H9 (cell line): ENCODE measurements around the gene CD3G. TPM values are rescaled to one million over a fixed set of nuclear protein-coding genes. Genes with fewer than 3 reads are reported as not detected.

Source experiments
- DNase-seq: peaks from one replicate; pipeline ENCODE4 v3.0.0-alpha.2; 2017
- H2AFZ ChIP-seq: one replicate; pipeline ENCODE4 v1.6.1; 2013; ENCODE audit warnings: mild to moderate bottlenecking, low read length, control low read depth, moderate library complexity
- H2AK5ac ChIP-seq: 2 replicates; pipeline ENCODE4 v1.6.1; 2013; ENCODE audit warnings: low read length, control low read depth, mixed read lengths; ENCODE audit not compliant: insufficient read length
- H2BK120ac ChIP-seq: one replicate; pipeline ENCODE4 v1.6.1; 2013; ENCODE audit warnings: low read depth, mild to moderate bottlenecking, low read length, control low read depth, inconsistent platforms; ENCODE audit not compliant: poor library complexity, severe bottlenecking
- H2BK12ac ChIP-seq: 2 replicates; pipeline ENCODE4 v1.6.1; 2013; ENCODE audit warnings: low read length, control low read depth, mixed read lengths, low read depth; ENCODE audit not compliant: insufficient read length
- H2BK15ac ChIP-seq: 2 replicates; pipeline ENCODE4 v1.6.1; 2013; ENCODE audit warnings: low read depth, low read length, control low read depth
- H2BK20ac ChIP-seq: one replicate; pipeline ENCODE4 v1.6.1; 2013; ENCODE audit warnings: low read depth, mild to moderate bottlenecking, low read length, control low read depth, inconsistent platforms; ENCODE audit not compliant: poor library complexity, severe bottlenecking
- H2BK5ac ChIP-seq: 2 replicates; pipeline ENCODE4 v1.6.1; 2013; ENCODE audit warnings: low read length, control low read depth, mixed read lengths; ENCODE audit not compliant: insufficient read length
- H3K14ac ChIP-seq: 2 replicates; pipeline ENCODE4 v1.6.1; 2013; ENCODE audit warnings: low read length, control low read depth; ENCODE audit not compliant: insufficient read depth
- H3K18ac ChIP-seq: 2 replicates; pipeline ENCODE4 v1.6.1; 2013; ENCODE audit warnings: low read depth, mild to moderate bottlenecking, mixed read lengths, low read length, control low read depth; ENCODE audit not compliant: insufficient read length
- H3K23ac ChIP-seq: 2 replicates; pipeline ENCODE4 v1.6.1; 2013; ENCODE audit warnings: low read length, control low read depth, mixed read lengths, low read depth; ENCODE audit not compliant: insufficient read length
- H3K23me2 ChIP-seq: 2 replicates; pipeline ENCODE4 v1.6.1; 2013; ENCODE audit warnings: low read depth, mild to moderate bottlenecking, mixed read lengths, low read length, control low read depth; ENCODE audit not compliant: insufficient read length, poor library complexity, severe bottlenecking
- H3K27ac ChIP-seq: 2 replicates; pipeline ENCODE4 v1.5.1; 2013; ENCODE audit warnings: low read length, control low read depth, mixed read lengths, low read depth; ENCODE audit not compliant: insufficient read length
- H3K27me3 ChIP-seq: 2 replicates; pipeline ENCODE4 v1.6.1; 2013; ENCODE audit warnings: low read length, control low read depth, inconsistent platforms; ENCODE audit not compliant: insufficient read depth
- H3K4ac ChIP-seq: 2 replicates; pipeline ENCODE4 v1.6.1; 2013; ENCODE audit warnings: low read depth, mild to moderate bottlenecking, control low read depth, inconsistent platforms, low read length, moderate library complexity
- H3K4me1 ChIP-seq: 2 replicates; pipeline ENCODE4 v1.6.1; 2013; ENCODE audit warnings: low read length, control low read depth, inconsistent platforms; ENCODE audit not compliant: insufficient read depth
- H3K4me2 ChIP-seq: 2 replicates; pipeline ENCODE4 v1.6.1; 2013; ENCODE audit warnings: low read length, control low read depth, mixed read lengths; ENCODE audit not compliant: insufficient read length, insufficient read depth
- H3K56ac ChIP-seq: 2 replicates; pipeline ENCODE4 v1.6.1; 2013; ENCODE audit warnings: low read depth, mild to moderate bottlenecking, mixed read lengths, low read length, control low read depth; ENCODE audit not compliant: insufficient read length
- H3K79me1 ChIP-seq: 2 replicates; pipeline ENCODE4 v1.6.1; 2013; ENCODE audit warnings: low read depth, mild to moderate bottlenecking, moderate library complexity, low read length, control low read depth, inconsistent platforms; ENCODE audit not compliant: insufficient read depth, poor library complexity, severe bottlenecking
- H3K79me2 ChIP-seq: 2 replicates; pipeline ENCODE4 v1.6.1; 2013; ENCODE audit warnings: low read length, control low read depth, inconsistent platforms; ENCODE audit not compliant: insufficient read depth
- H3K9ac ChIP-seq: 2 replicates; pipeline ENCODE4 v1.6.1; 2013; ENCODE audit warnings: low read length, control low read depth, mixed read lengths; ENCODE audit not compliant: insufficient read length; ENCODE audit errors: extremely low read depth
- H3K9me3 ChIP-seq: one replicate; pipeline ENCODE4 v1.6.1; 2013; ENCODE audit warnings: low read depth, low read length, inconsistent platforms; ENCODE audit not compliant: control insufficient read depth
- H3T11ph ChIP-seq: one replicate; pipeline ENCODE4 v1.6.1; 2013; ENCODE audit warnings: mild to moderate bottlenecking, low read length, control low read depth, inconsistent platforms
- H4K20me1 ChIP-seq: one replicate; pipeline ENCODE4 v1.6.1; 2013; ENCODE audit not compliant: control insufficient read depth, insufficient read length, insufficient read depth
- H4K5ac ChIP-seq: 2 replicates; pipeline ENCODE4 v1.6.1; 2013; ENCODE audit warnings: low read depth, mild to moderate bottlenecking, mixed read lengths, low read length, control low read depth; ENCODE audit not compliant: insufficient read length
- H4K8ac ChIP-seq: replicated peaks from 2 replicates; pipeline ENCODE4 v1.6.1; 2013; ENCODE audit warnings: low read length, control low read depth, mixed read lengths, low read depth; ENCODE audit not compliant: insufficient read length
- H4K91ac ChIP-seq: 2 replicates; pipeline ENCODE4 v1.6.1; 2013; ENCODE audit warnings: low read depth, mild to moderate bottlenecking, moderate library complexity, mixed read lengths, low read length, control low read depth; ENCODE audit not compliant: insufficient read length
- H3K27ac Mint-ChIP-seq, 3 experiments: 2 replicates in 2 of 3; 3 replicates in 1 of 3; pipeline ENCODE4 v1.8.0; 2020 to 2021; ENCODE audit warnings: mixed read lengths in 3 of 3, mild to moderate bottlenecking in 1 of 3, moderate library complexity in 1 of 3
- H3K27me3 Mint-ChIP-seq: 2 replicates; pipeline ENCODE4 v1.8.0; 2021; ENCODE audit warnings: low read depth, mild to moderate bottlenecking, moderate library complexity, mixed read lengths
- H3K36me3 Mint-ChIP-seq, 3 experiments: 2 replicates in 2 of 3; 3 replicates in 1 of 3; pipeline ENCODE4 v1.8.0; 2020 to 2021; ENCODE audit warnings: low read depth in 3 of 3, mixed read lengths in 3 of 3; ENCODE audit not compliant: insufficient read depth in 1 of 3
- H3K4me1 Mint-ChIP-seq, 2 experiments: 2 replicates each; pipeline ENCODE4 v1.8.0; 2020; ENCODE audit warnings: mixed read lengths in 2 of 2
- H3K4me3 Mint-ChIP-seq, 2 experiments: 2 replicates in 1 of 2; 3 replicates in 1 of 2; pipeline ENCODE4 v1.8.0; 2020 to 2021; ENCODE audit warnings: mild to moderate bottlenecking in 2 of 2, mixed read lengths in 2 of 2, moderate library complexity in 1 of 2
- H3K9me3 Mint-ChIP-seq, 2 experiments: 2 replicates in 1 of 2; 3 replicates in 1 of 2; pipeline ENCODE4 v1.8.0; 2020; ENCODE audit warnings: mild to moderate bottlenecking in 2 of 2, mixed read lengths in 2 of 2, moderate library complexity in 1 of 2
- CTCF ChIP-seq: fragments of 200-600 bp; sonication (generic); conservative IDR thresholded peaks from 3 replicates; pipeline ENCODE4 v1.8.0; 2021; ENCODE audit warnings: antibody characterized with exemption, mild to moderate bottlenecking
- total RNA-seq: library from RNA; stranded (reverse); gene quantifications from 2 replicates; pipeline ENCODE4 v1.2.1, GENCODE V29; 2021

The CD3G gene
- total RNA-seq, 1 experiment from 2014 or later: not detected

GRCh38 chr11:118375978-118376377 lies 31.8 kb downstream of the CD3G start:
- no peak overlapping the region for H2AFZ ChIP-seq
- no peak overlapping the region for H3K14ac ChIP-seq
- no peak overlapping the region for H4K91ac ChIP-seq
- no peak overlapping the region for H3K4ac ChIP-seq
- no peaks in the 10 kb centered on the region for H3K27me3 ChIP-seq
- H3K23ac ChIP-seq: no peak overlapping the region
- Mint-ChIP-seq H3K9me3 (no peaks in the 10 kb centered on the region), H3K27me3 (no peaks in the 10 kb centered on the region), H3K4me3 (no peak overlapping the region), H3K27ac (peak overlapping the region in 1 of 3 experiments; percentile 49; a peak in 1 of 7 replicates), H3K4me1 (no peaks in the 10 kb centered on the region), H3K36me3 (peaks cover 17 to 75% (median 63%) of the 10 kb centered on the region in 3 experiments; a peak in 6 of 7 replicates)
- H2BK12ac ChIP-seq: no peak overlapping the region
- no peaks in the 10 kb centered on the region for H3K23me2 ChIP-seq
- H4K5ac ChIP-seq: no peak overlapping the region
- H2BK5ac ChIP-seq: no peak overlapping the region
- no peak overlapping the region for H3K56ac ChIP-seq
- no peaks in the 10 kb centered on the region for H3K4me1 ChIP-seq
- H4K8ac ChIP-seq: no peak overlapping the region
- no peak overlapping the region for H2BK15ac ChIP-seq
- no peak overlapping the region for H3K4me2 ChIP-seq
- no peaks in the 10 kb centered on the region for H3K79me2 ChIP-seq
- no peak overlapping the region for H2BK120ac ChIP-seq
- H2AK5ac ChIP-seq: no peak overlapping the region
- H3K79me1 ChIP-seq: no peaks in the 10 kb centered on the region
- no peak overlapping the region for H3K27ac ChIP-seq
- no peak for TF ChIP-seq CTCF
- DNase-seq: no peak
- H3K18ac ChIP-seq: no peak overlapping the region
- H2BK20ac ChIP-seq: no peak overlapping the region
- no peaks in the 10 kb centered on the region for H3K9me3 ChIP-seq
- no peak overlapping the region for H3T11ph ChIP-seq
- no peaks in the 10 kb centered on the region for H4K20me1 ChIP-seq
- no peak overlapping the region for H3K9ac ChIP-seq
